ENCODE results near the gene CRTAP.

Gene CRTAP

GRCh38 chr3:33170531-33170930, 56.7 kb downstream of the CRTAP start:
- intact Hi-C loops (cut with DNase I; ENCODE audit: low total_unique reads): no loop called here
- Histone ChIP-seq H3K27me3 (no peaks in the 10 kb centered on the region), H3K36me3 (peaks cover 4 to 9% (median 8%) of the 10 kb centered on the region in 3 donors), H3K4me1 (peaks cover 0 to 99% (median 57%) of the 10 kb centered on the region in 4 donors), H3K4me3 (no peak overlapping the region), H3K27ac (peak overlapping the region; percentile 83 to 91), H3K9me3 (no peaks in the 10 kb centered on the region)
- no peak for DNase-seq
- no peak for TF ChIP-seq CTCF (IDR thresholded peaks at IDR 0.05)

- Histone ChIP-seq H3K4me1 (peaks cover 0 to 94% (median 47%) of the 10 kb centered on the region in 4 donors), H3K9me3 (no peaks in the 10 kb centered on the region), H3K4me3 (no peak overlapping the region), H3K36me3 (peaks cover 4 to 9% (median 8%) of the 10 kb centered on the region in 3 donors), H3K27me3 (no peaks in the 10 kb centered on the region), H3K27ac (peak overlapping the region; percentile 83 to 91)
- no peak for DNase-seq
- intact Hi-C loops (cut with DNase I; ENCODE audit: low total_unique reads): no loop called here
- no peak for TF ChIP-seq CTCF (IDR thresholded peaks at IDR 0.05)
Measured at GRCh38 chr3:33171580-33171979, 57.8 kb downstream of the CRTAP start.

- Histone ChIP-seq H3K36me3 (peaks cover 4 to 9% (median 8%) of the 10 kb centered on the region in 3 donors), H3K9me3 (no peaks in the 10 kb centered on the region), H3K27me3 (no peaks in the 10 kb centered on the region), H3K4me3 (no peak overlapping the region), H3K27ac (peak overlapping the region; percentile 83 to 91), H3K4me1 (peaks cover 0 to 87% (median 32%) of the 10 kb centered on the region in 4 donors)
- intact Hi-C loops (cut with DNase I; ENCODE audit: low total_unique reads): no loop called here
- TF ChIP-seq CTCF (IDR thresholded peaks at IDR 0.05): no peak
- DNase-seq: no peak
Measured at GRCh38 chr3:33173103-33173502, 59.3 kb downstream of the CRTAP start.

GRCh38 chr3:33173672-33174071, 59.9 kb downstream of the CRTAP start:
- no peak for TF ChIP-seq CTCF (IDR thresholded peaks at IDR 0.05)
- H3K27ac ChIP-seq: peak overlapping the region; percentile 83 to 91
- no peak for DNase-seq
- intact Hi-C loops (cut with DNase I; ENCODE audit: low total_unique reads): no loop called here
- peaks cover 4 to 9% (median 8%) of the 10 kb centered on the region in 3 donors for H3K36me3 ChIP-seq
- no peak overlapping the region for H3K4me3 ChIP-seq
- H3K27me3 ChIP-seq: no peaks in the 10 kb centered on the region
- H3K9me3 ChIP-seq: no peaks in the 10 kb centered on the region
- peaks cover 0 to 87% (median 27%) of the 10 kb centered on the region in 4 donors for H3K4me1 ChIP-seq

- intact Hi-C loops (cut with DNase I; ENCODE audit: low total_unique reads): no loop called here
- no peak for DNase-seq
- no peak for TF ChIP-seq CTCF (IDR thresholded peaks at IDR 0.05)
Measured at GRCh38 chr3:33174095-33174494, 60.3 kb downstream of the CRTAP start.

More at GRCh38 chr3:33174095-33174494, 60.3 kb downstream of the CRTAP start:
- Histone ChIP-seq H3K36me3 (peaks cover 4 to 9% (median 8%) of the 10 kb centered on the region in 3 donors), H3K4me1 (peaks cover 0 to 83% (median 23%) of the 10 kb centered on the region in 4 donors), H3K9me3 (no peaks in the 10 kb centered on the region), H3K27ac (peak overlapping the region; percentile 83 to 91), H3K4me3 (no peak overlapping the region), H3K27me3 (no peaks in the 10 kb centered on the region)
